PC-3 (cell line): ENCODE measurements around the gene C1QTNF5. TPM values are rescaled to one million over a fixed set of nuclear protein-coding genes. Genes with fewer than 3 reads are reported as not detected.

Source experiments
- ATAC-seq: fragments of 200-7000 bp; cut with Tn5 transposase; 2 replicates; pipeline ENCODE4 v1.9.1; 2020; ENCODE audit warnings: mild to moderate bottlenecking, moderate library complexity
- BruUV-seq: library from RNA; stranded (reverse); fragments of 400-500 nt; replicated peaks from 2 replicates; lab custom pipeline; 2021; lab: Mats Ljungman, UMichigan
- CTCF ChIA-PET: fragments of 300-600 bp; sonication (Branson Sonifier 250); formaldehyde crosslinking; loops from one replicate; lab custom pipeline; 2022; ENCODE audit warnings: antibody characterized with exemption; lab: Charles Lee
- POLR2A ChIA-PET: fragments of 300-600 bp; sonication (Branson Sonifier 250); formaldehyde crosslinking; loops from one replicate; lab custom pipeline; 2022; ENCODE audit warnings: antibody characterized with exemption; ENCODE audit not compliant: unreplicated experiment; lab: Charles Lee
- DNase-seq: peaks from one replicate; pipeline ENCODE4 v3.0.0-alpha.2; 2015
- H2AFZ ChIP-seq: fragments of 300-600 bp; sonication (generic); 2 replicates; pipeline ENCODE4 v1.6.0; 2016; ENCODE audit warnings: antibody characterized with exemption, low read length
- H3F3A ChIP-seq: fragments of 300-600 bp; sonication (generic); one replicate; pipeline ENCODE4 v1.6.0; 2017; ENCODE audit warnings: antibody characterized with exemption, low read length, control low read depth, mild to moderate bottlenecking; ENCODE audit not compliant: unreplicated experiment
- H3K27ac ChIP-seq: fragments of 300-600 bp; sonication (generic); 2 replicates; pipeline ENCODE4 v1.5.1; 2016; ENCODE audit warnings: mild to moderate bottlenecking, low read length
- H3K27me3 ChIP-seq: fragments of 300-600 bp; sonication (generic); 2 replicates; pipeline ENCODE4 v1.6.1; 2016; ENCODE audit warnings: low read length, mixed read lengths
- H3K36me3 ChIP-seq: fragments of 300-600 bp; sonication (generic); 2 replicates; pipeline ENCODE4 v1.6.1; 2016; ENCODE audit warnings: low read depth, mixed run types, low read length, mixed read lengths
- H3K4me1 ChIP-seq: fragments of 300-600 bp; sonication (generic); 2 replicates; pipeline ENCODE4 v1.5.1; 2016; ENCODE audit warnings: low read length; ENCODE audit not compliant: insufficient read depth
- H3K4me2 ChIP-seq: fragments of 300-600 bp; sonication (generic); 2 replicates; pipeline ENCODE4 v1.6.0; 2016; ENCODE audit warnings: low read length
- H3K4me3 ChIP-seq: fragments of 300-600 bp; sonication (generic); 2 replicates; pipeline ENCODE4 v1.5.1; 2016; ENCODE audit warnings: mild to moderate bottlenecking, low read length, mixed read lengths
- H3K79me2 ChIP-seq: fragments of 300-600 bp; sonication (generic); 2 replicates; pipeline ENCODE4 v1.6.1; 2017; ENCODE audit warnings: low read length, mixed read lengths
- H3K9ac ChIP-seq: fragments of 300-600 bp; sonication (generic); 2 replicates; pipeline ENCODE4 v1.6.0; 2016; ENCODE audit warnings: mild to moderate bottlenecking, low read length
- H3K9me2 ChIP-seq: fragments of 300-600 bp; sonication (generic); replicated peaks from 2 replicates; pipeline ENCODE4 v1.6.1; 2016; ENCODE audit warnings: mixed run types, low read length, mixed read lengths
- H3K9me3 ChIP-seq: fragments of 300-600 bp; sonication (generic); 2 replicates; pipeline ENCODE4 v1.6.1; 2016; ENCODE audit warnings: low read length, mixed read lengths
- H4K20me1 ChIP-seq: fragments of 300-600 bp; sonication (generic); 2 replicates; pipeline ENCODE4 v1.6.1; 2016; ENCODE audit warnings: low read length, mixed read lengths
- CTCF ChIP-seq: fragments of 300-600 bp; sonication (generic); conservative IDR thresholded peaks from 2 replicates; pipeline ENCODE4 v1.5.1; 2017; ENCODE audit warnings: antibody characterized with exemption, low read depth, mild to moderate bottlenecking, low read length
- EZH2 ChIP-seq: fragments of 300-600 bp; sonication (generic); IDR thresholded peaks from one replicate; pipeline ENCODE4 v1.6.1; 2017; ENCODE audit warnings: antibody characterized with exemption, mild to moderate bottlenecking, low read length; ENCODE audit not compliant: unreplicated experiment
- EZH2phosphoT487 ChIP-seq: fragments of 300-600 bp; sonication (generic); IDR thresholded peaks from 2 replicates; pipeline ENCODE4 v1.6.1; 2018; ENCODE audit warnings: mild to moderate bottlenecking, antibody characterized with exemption, low read length, borderline replicate concordance
- intact Hi-C: fragments of 100-400 bp; cut with micrococcal nuclease; formaldehyde crosslinking; loops from 2 replicates; pipeline ENCODE4 v1.9.0; 2023
- total RNA-seq: library from RNA; depleted of rRNA; stranded (reverse); fragments of >200 nt; gene quantifications from 2 replicates; pipeline ENCODE4 v1.2.3, GENCODE V29; 2014

Gene C1QTNF5
- total RNA-seq, 1 experiment from 2014 or later, result 2.0 TPM

GRCh38 chr11:119368121-119369034 lies 27.7 kb upstream of the C1QTNF5 start:
- ATAC-seq (peak; percentile 46), DNase-seq (peak; percentile 46)
- Histone ChIP-seq H2AFZ (no peak overlapping the region), H3K36me3 (no peaks in the 10 kb centered on the region), H3K9ac (no peak overlapping the region), H3K4me1 (peaks cover 16% of the 10 kb centered on the region), H3K4me2 (peak overlapping the region; percentile 34; the same call in 1 of the 2 replicates), H3K9me2 (no peaks in the 10 kb centered on the region), H3K79me2 (no peaks in the 10 kb centered on the region), H3K27me3 (no peaks in the 10 kb centered on the region), H4K20me1 (no peaks in the 10 kb centered on the region), H3K27ac (no peak overlapping the region), H3K4me3 (no peak overlapping the region), H3F3A (no peaks in the 10 kb centered on the region), H3K9me3 (no peaks in the 10 kb centered on the region)
- no peak for TF ChIP-seq EZH2phosphoT487
- no peak for TF ChIP-seq CTCF
- no peak for TF ChIP-seq EZH2
- BruUV-seq, result no TSS peak
- CTCF ChIA-PET, result interaction anchor here (0.5 to 0.8 kb wide), 2 partner anchors 13 to 30 kb away, joined by 3 read pairs; no protein-coding TSS in a partner anchor
- intact Hi-C loops, result no loop called here
- POLR2A ChIA-PET, result interaction anchor here (0.5 to 0.6 kb wide), 2 partner anchors 30 to 753 kb away, joined by 3 to 4 read pairs; no protein-coding TSS in a partner anchor

- H3K27ac ChIP-seq, result no peak overlapping the region
- ChIA-PET CTCF (interaction anchor here (0.8 kb wide), 1 partner anchor 29 kb away, joined by 3 read pairs; no protein-coding TSS in a partner anchor), POLR2A (no interaction called here)
- no TSS peak for BruUV-seq
- no peaks in the 10 kb centered on the region for H4K20me1 ChIP-seq
- no peak overlapping the region for H3K9ac ChIP-seq
- H3F3A ChIP-seq, result no peaks in the 10 kb centered on the region
- no peak overlapping the region for H2AFZ ChIP-seq
- TF ChIP-seq EZH2phosphoT487 (no peak), EZH2 (no peak), CTCF (no peak)
- H3K4me2 ChIP-seq, result no peak overlapping the region
- H3K27me3 ChIP-seq, result no peaks in the 10 kb centered on the region
- H3K9me3 ChIP-seq, result no peaks in the 10 kb centered on the region
- peaks cover 17% of the 10 kb centered on the region for H3K4me1 ChIP-seq
- no peak for ATAC-seq
- H3K79me2 ChIP-seq, result no peaks in the 10 kb centered on the region
- H3K4me3 ChIP-seq, result no peak overlapping the region
- intact Hi-C loops, result no loop called here
- H3K36me3 ChIP-seq, result no peaks in the 10 kb centered on the region
- no peaks in the 10 kb centered on the region for H3K9me2 ChIP-seq
- DNase-seq, result no peak
These were observed 27.0 kb upstream of the C1QTNF5 start for GRCh38 chr11:119367661-119368120.
